ENCODE results near the gene TGFBR3. TPM values are rescaled to one million over a fixed set of nuclear protein-coding genes. Genes with fewer than 3 reads are reported as not detected.

Gene TGFBR3
- polyA plus RNA-seq, 1 experiment: 8.2 TPM

DNA sequence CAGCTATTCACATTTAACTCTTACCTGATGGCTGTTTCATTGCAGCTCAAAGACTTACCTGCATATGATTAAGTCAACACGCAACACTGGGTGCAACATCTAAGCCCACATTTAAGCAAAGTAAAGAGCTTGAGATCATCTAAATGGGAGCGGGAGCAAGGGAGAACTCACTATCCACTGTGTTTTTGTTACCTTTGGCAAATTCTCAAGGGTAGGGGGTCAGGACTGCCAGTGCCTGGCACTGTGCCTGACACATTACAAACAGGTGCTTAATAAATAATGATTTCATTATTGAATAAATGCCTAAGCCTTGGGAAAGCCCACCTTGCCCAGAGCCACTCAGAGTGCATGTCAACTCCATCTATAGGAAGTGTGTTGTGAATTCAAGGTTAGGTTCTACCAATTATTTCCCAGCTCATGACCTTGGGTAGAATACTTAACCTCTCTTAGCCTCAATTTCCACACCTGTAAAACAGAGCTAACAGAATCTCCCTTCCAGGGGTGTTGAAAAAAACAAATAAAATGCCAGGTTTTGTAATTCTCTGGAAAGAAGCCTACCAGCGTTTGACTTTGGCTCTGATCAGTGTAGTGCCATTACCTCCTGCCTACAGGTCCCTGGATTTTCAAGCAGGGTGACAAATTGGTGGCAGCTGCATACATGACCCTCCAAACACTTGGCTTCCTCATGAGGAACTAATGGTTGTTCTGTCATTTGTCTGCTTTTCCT lies 109.7 kb downstream of the TGFBR3 start:
- Histone ChIP-seq H3K4me3 (ENCODE audit: low read depth, low read length) (no peak overlapping the region), H3K27me3 (ENCODE audit: control insufficient read depth, insufficient read depth, low read length) (no peaks in the 10 kb centered on the region), H3K36me3 (ENCODE audit: control insufficient read depth, insufficient read depth, low read length) (no peaks in the 10 kb centered on the region)
- TF ChIP-seq, protein P1, sequence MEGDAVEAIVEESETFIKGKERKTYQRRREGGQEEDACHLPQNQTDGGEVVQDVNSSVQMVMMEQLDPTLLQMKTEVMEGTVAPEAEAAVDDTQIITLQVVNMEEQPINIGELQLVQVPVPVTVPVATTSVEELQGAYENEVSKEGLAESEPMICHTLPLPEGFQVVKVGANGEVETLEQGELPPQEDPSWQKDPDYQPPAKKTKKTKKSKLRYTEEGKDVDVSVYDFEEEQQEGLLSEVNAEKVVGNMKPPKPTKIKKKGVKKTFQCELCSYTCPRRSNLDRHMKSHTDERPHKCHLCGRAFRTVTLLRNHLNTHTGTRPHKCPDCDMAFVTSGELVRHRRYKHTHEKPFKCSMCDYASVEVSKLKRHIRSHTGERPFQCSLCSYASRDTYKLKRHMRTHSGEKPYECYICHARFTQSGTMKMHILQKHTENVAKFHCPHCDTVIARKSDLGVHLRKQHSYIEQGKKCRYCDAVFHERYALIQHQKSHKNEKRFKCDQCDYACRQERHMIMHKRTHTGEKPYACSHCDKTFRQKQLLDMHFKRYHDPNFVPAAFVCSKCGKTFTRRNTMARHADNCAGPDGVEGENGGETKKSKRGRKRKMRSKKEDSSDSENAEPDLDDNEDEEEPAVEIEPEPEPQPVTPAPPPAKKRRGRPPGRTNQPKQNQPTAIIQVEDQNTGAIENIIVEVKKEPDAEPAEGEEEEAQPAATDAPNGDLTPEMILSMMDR (IDR thresholded peaks at IDR 0.05; ENCODE audit: insufficient read depth, low read depth, low read length): no peak
- CTCF ChIA-PET: interaction anchor here (0.6 kb wide), 1 partner anchor 16 kb away, joined by 3 read pairs; no protein-coding TSS in a partner anchor
- no peak for DNase-seq (ENCODE audit: low read depth)
- POLR2A ChIA-PET: no interaction called here

DNA sequence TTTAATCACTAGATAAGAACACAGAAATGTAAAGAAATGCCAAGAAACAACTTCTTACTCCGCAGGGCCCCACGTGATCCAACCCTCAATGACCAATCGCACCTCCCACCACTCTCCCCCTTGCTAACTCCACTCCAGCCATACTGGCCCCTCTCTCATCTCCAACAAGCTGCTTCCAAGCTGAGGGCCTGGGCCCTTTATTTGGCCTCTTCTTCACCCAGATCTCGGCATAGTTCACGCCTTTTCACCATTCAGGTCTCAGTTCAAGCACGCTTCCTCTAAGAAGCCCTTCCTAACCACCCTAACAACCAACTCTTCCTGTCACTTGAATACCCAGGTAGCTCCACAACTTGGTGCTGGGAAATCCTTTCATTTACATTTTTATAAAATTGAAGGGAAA lies 110.7 kb downstream of the TGFBR3 start:
- Histone ChIP-seq H3K4me3 (ENCODE audit: low read depth, low read length) (no peak overlapping the region), H3K36me3 (ENCODE audit: control insufficient read depth, insufficient read depth, low read length) (no peaks in the 10 kb centered on the region), H3K27me3 (ENCODE audit: control insufficient read depth, insufficient read depth, low read length) (no peaks in the 10 kb centered on the region)
- TF ChIP-seq, protein P1 (IDR thresholded peaks at IDR 0.05; ENCODE audit: insufficient read depth, low read depth, low read length): no peak
- ChIA-PET POLR2A (no interaction called here), CTCF (no interaction called here)
- DNase-seq (ENCODE audit: low read depth): no peak

DNA sequence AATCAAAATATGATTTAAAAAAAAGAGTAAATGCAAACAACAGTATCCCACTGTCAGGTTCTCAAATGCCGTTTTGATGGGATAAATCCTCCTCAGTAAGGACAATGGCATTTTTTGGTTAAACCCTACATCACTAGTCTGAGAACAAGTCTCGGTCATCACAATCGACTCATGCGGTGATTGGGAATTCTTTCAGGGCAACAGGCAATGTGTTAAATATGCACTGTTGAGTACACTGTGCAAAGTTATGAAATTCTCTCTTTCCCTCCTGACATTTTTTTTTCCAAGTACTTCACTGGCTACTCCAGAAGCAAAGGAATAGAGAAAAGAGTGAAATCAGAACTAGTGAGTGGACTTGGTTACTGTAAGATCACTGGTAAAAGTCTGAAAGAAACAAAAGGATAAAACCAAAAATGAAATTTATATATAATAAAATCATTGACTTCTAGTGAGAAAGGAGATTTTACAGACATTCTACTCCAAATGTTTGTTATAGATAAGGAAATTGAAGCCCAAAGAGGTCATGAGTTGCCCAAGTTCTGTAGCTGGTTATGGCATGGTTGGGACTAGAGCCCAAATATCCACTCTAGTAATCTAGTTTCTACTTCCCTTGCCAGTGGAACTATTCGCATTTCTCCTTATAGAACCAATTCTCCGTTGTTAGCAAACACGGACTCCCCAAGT lies 111.3 kb downstream of the TGFBR3 start:
- no peaks in the 10 kb centered on the region for H3K36me3 ChIP-seq (ENCODE audit: control insufficient read depth, insufficient read depth, low read length)
- ChIA-PET POLR2A (interaction anchor here (0.6 kb wide), 1 partner anchor 41 kb away, joined by 4 read pairs; no protein-coding TSS in a partner anchor), CTCF (no interaction called here)
- TF ChIP-seq, protein P1 (IDR thresholded peaks at IDR 0.05; ENCODE audit: insufficient read depth, low read depth, low read length): no peak
- no peak overlapping the region for H3K4me3 ChIP-seq (ENCODE audit: low read depth, low read length)
- DNase-seq (ENCODE audit: low read depth): no peak
- no peaks in the 10 kb centered on the region for H3K27me3 ChIP-seq (ENCODE audit: control insufficient read depth, insufficient read depth, low read length)

DNA sequence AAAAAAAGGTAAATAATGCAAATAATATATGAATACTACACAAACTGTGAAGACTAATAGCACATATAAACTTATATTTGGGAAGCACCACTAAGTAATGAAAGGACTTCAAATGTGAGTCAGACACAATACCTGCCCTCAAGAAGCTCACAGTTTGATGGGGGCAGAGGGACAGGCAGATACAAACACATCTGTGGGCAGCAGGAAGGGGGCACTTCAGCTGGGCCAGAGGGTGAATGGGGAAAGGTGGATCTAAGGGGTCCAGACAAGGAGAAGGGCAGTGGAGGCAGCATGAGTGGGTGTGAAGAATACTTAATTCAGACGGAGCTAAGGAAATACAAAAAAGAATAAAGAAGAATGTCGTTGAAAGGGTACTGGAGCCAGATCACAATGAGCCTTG lies 114.2 kb downstream of the TGFBR3 start:
- TF ChIP-seq, protein P1 (IDR thresholded peaks at IDR 0.05; ENCODE audit: insufficient read depth, low read depth, low read length): no peak
- Histone ChIP-seq H3K4me3 (ENCODE audit: low read depth, low read length) (no peak overlapping the region), H3K36me3 (ENCODE audit: control insufficient read depth, insufficient read depth, low read length) (no peaks in the 10 kb centered on the region), H3K27me3 (ENCODE audit: control insufficient read depth, insufficient read depth, low read length) (no peaks in the 10 kb centered on the region)
- no peak for DNase-seq (ENCODE audit: low read depth)
- ChIA-PET CTCF (interaction anchor here (0.8 kb wide), 1 partner anchor 12 kb away, joined by 3 read pairs; no protein-coding TSS in a partner anchor), POLR2A (no interaction called here)

DNA sequence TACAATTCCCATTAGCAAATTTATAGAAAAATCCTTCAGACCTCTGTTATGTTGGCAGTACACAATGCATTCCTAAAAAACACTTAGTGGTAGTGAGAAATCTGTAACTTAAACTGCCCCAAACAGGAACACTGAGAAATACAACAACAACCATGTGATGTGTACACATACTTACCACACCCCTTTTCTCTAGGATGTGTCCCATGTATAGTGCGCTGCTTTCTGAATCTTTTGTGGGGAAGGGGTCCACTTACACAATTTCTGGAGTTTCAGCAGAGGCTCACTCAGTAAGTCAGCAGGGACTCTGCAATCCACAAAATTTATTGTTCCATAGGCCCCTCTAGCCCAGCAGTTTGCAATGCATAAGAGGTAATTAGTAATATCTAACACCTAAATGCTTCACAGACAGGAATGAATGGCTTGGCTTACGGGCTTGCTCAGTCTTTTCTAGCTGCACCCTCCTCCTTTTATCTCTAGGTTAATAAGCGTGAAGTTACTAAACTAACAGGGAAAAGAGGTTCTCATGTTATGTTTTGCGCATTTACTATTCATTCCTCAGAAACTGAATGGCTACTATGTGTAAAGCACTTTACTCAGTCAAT lies 115.2 kb downstream of the TGFBR3 start:
- ChIA-PET CTCF (interaction anchor here (1.0 kb wide), 1 partner anchor 258 kb away, joined by 3 read pairs; no protein-coding TSS in a partner anchor), POLR2A (no interaction called here)
- Histone ChIP-seq H3K27me3 (ENCODE audit: control insufficient read depth, insufficient read depth, low read length) (no peaks in the 10 kb centered on the region), H3K4me3 (ENCODE audit: low read depth, low read length) (no peak overlapping the region), H3K36me3 (ENCODE audit: control insufficient read depth, insufficient read depth, low read length) (no peaks in the 10 kb centered on the region)
- DNase-seq (ENCODE audit: low read depth): no peak
- TF ChIP-seq, protein P1 (IDR thresholded peaks at IDR 0.05; ENCODE audit: insufficient read depth, low read depth, low read length): no peak
